SK-N-SH (cell line): Measurements from ENCODE around the gene WWOX.

ENCODE experiments used
- CTCF ChIP-seq: fragments of 200-600 bp; sonication (generic); IDR thresholded peaks from 2 replicates; pipeline ENCODE4 v1.6.1; 2017; ENCODE audit warnings: antibody characterized with exemption, mild to moderate bottlenecking, moderate library complexity
- EP300 ChIP-seq, 2 experiments: IDR thresholded peaks; 2 replicates each; pipeline versions ENCODE4 v1.4.0 to v1.6.1; 2012; ENCODE audit warnings: borderline replicate concordance in 1 of 2, low read depth in 1 of 2, low read length in 1 of 2
- MAX ChIP-seq: IDR thresholded peaks from 2 replicates; pipeline ENCODE4 v1.4.0; 2012; ENCODE audit warnings: low read depth
- NRF1 ChIP-seq: IDR thresholded peaks from 2 replicates; pipeline ENCODE4 v1.6.1; 2012; ENCODE audit warnings: low read depth, mild to moderate bottlenecking, low read length
- RAD21 ChIP-seq: IDR thresholded peaks from 2 replicates; pipeline ENCODE4 v1.6.1; 2012; ENCODE audit warnings: mild to moderate bottlenecking, low read length
- TAF1 ChIP-seq: IDR thresholded peaks from 2 replicates; pipeline ENCODE4 v1.6.1; 2012; ENCODE audit warnings: low read depth, mild to moderate bottlenecking, low read length, moderate library complexity, borderline replicate concordance

- TF ChIP-seq RAD21, result no peak
- no peak for TF ChIP-seq EP300 (IDR thresholded peaks at IDR 0.05; ENCODE audit: borderline replicate concordance in 1 of 2, low read depth in 1 of 2, low read length in 1 of 2)
- no peak for TF ChIP-seq CTCF
- TF ChIP-seq TAF1, result no peak
- no peak for TF ChIP-seq MAX
- no peak for TF ChIP-seq NRF1
These were observed 165.2 kb downstream of the WWOX start for GRCh38 chr16:78264642-78265041.
